Astrocyte (in vitro differentiated cells and primary cell): ENCODE measurements around the gene STK32B. TPM values are rescaled to one million over a fixed set of nuclear protein-coding genes. Genes with fewer than 3 reads are reported as not detected.

Experiments
- DNase-seq: peaks from one replicate; pipeline ENCODE4 v3.0.0-alpha.2; 2010; ENCODE audit warnings: low read depth
- FAIRE-seq: peaks from 2 replicates; lab custom pipeline; 2011; peaks lifted over from hg19 to GRCh38; lab: Jason Lieb, UNC
- H2AFZ ChIP-seq: 2 replicates; pipeline ENCODE4 v1.6.0; 2012; ENCODE audit warnings: low read depth, low read length, inconsistent platforms
- H3K27ac ChIP-seq: 2 replicates; pipeline ENCODE4 v1.5.1; 2011; ENCODE audit warnings: low read depth, low read length, inconsistent platforms
- H3K27me3 ChIP-seq: 2 replicates; pipeline ENCODE4 v1.6.0; 2011; ENCODE audit warnings: low read length, inconsistent platforms; ENCODE audit not compliant: insufficient read depth
- H3K36me3 ChIP-seq: 2 replicates; pipeline ENCODE4 v1.5.1; 2011; ENCODE audit warnings: low read length, inconsistent platforms; ENCODE audit not compliant: insufficient read depth
- H3K4me1 ChIP-seq: 2 replicates; pipeline ENCODE4 v1.5.1; 2011; ENCODE audit warnings: low read length, inconsistent platforms; ENCODE audit not compliant: insufficient read depth
- H3K4me2 ChIP-seq: 2 replicates; pipeline ENCODE4 v1.6.0; 2012; ENCODE audit warnings: low read length, inconsistent platforms
- H3K4me3 ChIP-seq: 2 replicates; pipeline ENCODE4 v1.5.1; 2011; ENCODE audit warnings: low read depth, mild to moderate bottlenecking, low read length, inconsistent platforms; ENCODE audit not compliant: insufficient read depth
- H3K79me2 ChIP-seq: 2 replicates; pipeline ENCODE4 v1.6.0; 2012; ENCODE audit warnings: mild to moderate bottlenecking, low read length, inconsistent platforms; ENCODE audit not compliant: insufficient read depth
- H3K9ac ChIP-seq: 2 replicates; pipeline ENCODE4 v1.6.0; 2012; ENCODE audit warnings: mild to moderate bottlenecking, low read length, inconsistent platforms
- H3K9me3 ChIP-seq: 2 replicates; pipeline ENCODE4 v1.5.1; 2012; ENCODE audit warnings: low read depth, mild to moderate bottlenecking, low read length, inconsistent platforms; ENCODE audit not compliant: insufficient read depth
- H4K20me1 ChIP-seq: 2 replicates; pipeline ENCODE4 v1.6.0; 2012; ENCODE audit warnings: low read length, inconsistent platforms; ENCODE audit not compliant: insufficient read depth
- H3K27ac Mint-ChIP-seq: one replicate; pipeline ENCODE4 v1.8.0; 2021; ENCODE audit warnings: mild to moderate bottlenecking, mixed read lengths; ENCODE audit not compliant: unreplicated experiment
- H3K27me3 Mint-ChIP-seq: one replicate; pipeline ENCODE4 v1.8.0; 2021; ENCODE audit warnings: low read depth, mixed read lengths; ENCODE audit not compliant: unreplicated experiment
- H3K36me3 Mint-ChIP-seq: one replicate; pipeline ENCODE4 v1.8.0; 2021; ENCODE audit warnings: low read depth, mixed read lengths; ENCODE audit not compliant: unreplicated experiment
- H3K4me1 Mint-ChIP-seq: one replicate; pipeline ENCODE4 v1.8.0; 2021; ENCODE audit warnings: low read depth, mixed read lengths; ENCODE audit not compliant: unreplicated experiment
- H3K4me3 Mint-ChIP-seq: one replicate; pipeline ENCODE4 v1.8.0; 2021; ENCODE audit warnings: mild to moderate bottlenecking, moderate library complexity, mixed read lengths; ENCODE audit not compliant: unreplicated experiment
- H3K9me3 Mint-ChIP-seq: one replicate; pipeline ENCODE4 v1.8.0; 2021; ENCODE audit warnings: mild to moderate bottlenecking, mixed read lengths; ENCODE audit not compliant: unreplicated experiment
- EZH2 ChIP-seq: IDR thresholded peaks from 2 replicates; pipeline ENCODE4 v1.6.1; 2012; ENCODE audit warnings: mild to moderate bottlenecking, low read length, inconsistent platforms; ENCODE audit not compliant: insufficient read depth
- total RNA-seq: library from RNA; stranded (reverse); gene quantifications from 2 replicates; pipeline ENCODE4 v1.2.1, GENCODE V29; 2021
- TF ChIP-seq, protein P1 (sequence below): IDR thresholded peaks from 2 replicates; pipeline ENCODE4 v1.5.1; 2011; ENCODE audit warnings: low read depth, mild to moderate bottlenecking, inconsistent platforms, low read length, moderate library complexity; ENCODE audit not compliant: insufficient read depth

The STK32B gene
- total RNA-seq, 1 donor from 2014 or later, result 2.9 TPM

DNA sequence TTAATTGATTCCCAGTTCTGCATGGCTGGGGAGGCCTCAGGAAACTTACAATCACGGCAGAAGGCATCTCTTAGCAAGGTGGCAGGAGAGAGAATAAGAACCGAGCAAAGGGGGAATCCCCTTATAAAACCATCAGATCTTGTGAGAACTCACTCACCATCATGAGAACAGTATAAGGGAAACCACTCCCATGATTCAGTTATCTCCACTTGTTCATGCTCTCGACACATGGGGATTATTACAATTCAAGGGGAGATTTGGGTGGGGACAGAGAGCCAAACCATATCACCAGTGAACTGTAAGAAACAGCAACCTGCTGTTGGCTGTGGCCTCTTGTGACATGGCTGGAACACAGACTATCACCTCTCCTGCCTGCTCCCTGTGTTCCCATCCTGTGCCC is 24.9 kb upstream of the STK32B start:
- Mint-ChIP-seq H3K9me3 (peaks cover 13% of the 10 kb centered on the region), H3K36me3 (peaks cover 3% of the 10 kb centered on the region), H3K27ac (no peak overlapping the region), H3K27me3 (peaks cover 53% of the 10 kb centered on the region), H3K4me1 (peaks cover 3% of the 10 kb centered on the region), H3K4me3 (no peak overlapping the region)
- DNase-seq (no peak), FAIRE-seq (no peak)
- H3K36me3 ChIP-seq, result no peaks in the 10 kb centered on the region
- H4K20me1 ChIP-seq, result no peaks in the 10 kb centered on the region
- no peaks in the 10 kb centered on the region for H3K4me1 ChIP-seq
- H2AFZ ChIP-seq, result no peak overlapping the region
- H3K9me3 ChIP-seq, result no peaks in the 10 kb centered on the region
- no peak for TF ChIP-seq EZH2
- TF ChIP-seq, protein P1, sequence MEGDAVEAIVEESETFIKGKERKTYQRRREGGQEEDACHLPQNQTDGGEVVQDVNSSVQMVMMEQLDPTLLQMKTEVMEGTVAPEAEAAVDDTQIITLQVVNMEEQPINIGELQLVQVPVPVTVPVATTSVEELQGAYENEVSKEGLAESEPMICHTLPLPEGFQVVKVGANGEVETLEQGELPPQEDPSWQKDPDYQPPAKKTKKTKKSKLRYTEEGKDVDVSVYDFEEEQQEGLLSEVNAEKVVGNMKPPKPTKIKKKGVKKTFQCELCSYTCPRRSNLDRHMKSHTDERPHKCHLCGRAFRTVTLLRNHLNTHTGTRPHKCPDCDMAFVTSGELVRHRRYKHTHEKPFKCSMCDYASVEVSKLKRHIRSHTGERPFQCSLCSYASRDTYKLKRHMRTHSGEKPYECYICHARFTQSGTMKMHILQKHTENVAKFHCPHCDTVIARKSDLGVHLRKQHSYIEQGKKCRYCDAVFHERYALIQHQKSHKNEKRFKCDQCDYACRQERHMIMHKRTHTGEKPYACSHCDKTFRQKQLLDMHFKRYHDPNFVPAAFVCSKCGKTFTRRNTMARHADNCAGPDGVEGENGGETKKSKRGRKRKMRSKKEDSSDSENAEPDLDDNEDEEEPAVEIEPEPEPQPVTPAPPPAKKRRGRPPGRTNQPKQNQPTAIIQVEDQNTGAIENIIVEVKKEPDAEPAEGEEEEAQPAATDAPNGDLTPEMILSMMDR, result no peak
- H3K4me3 ChIP-seq, result no peak overlapping the region
- no peak overlapping the region for H3K9ac ChIP-seq
- H3K4me2 ChIP-seq, result no peak overlapping the region
- H3K27ac ChIP-seq, result no peak overlapping the region
- no peaks in the 10 kb centered on the region for H3K79me2 ChIP-seq
- H3K27me3 ChIP-seq, result peaks cover 3% of the 10 kb centered on the region

DNA sequence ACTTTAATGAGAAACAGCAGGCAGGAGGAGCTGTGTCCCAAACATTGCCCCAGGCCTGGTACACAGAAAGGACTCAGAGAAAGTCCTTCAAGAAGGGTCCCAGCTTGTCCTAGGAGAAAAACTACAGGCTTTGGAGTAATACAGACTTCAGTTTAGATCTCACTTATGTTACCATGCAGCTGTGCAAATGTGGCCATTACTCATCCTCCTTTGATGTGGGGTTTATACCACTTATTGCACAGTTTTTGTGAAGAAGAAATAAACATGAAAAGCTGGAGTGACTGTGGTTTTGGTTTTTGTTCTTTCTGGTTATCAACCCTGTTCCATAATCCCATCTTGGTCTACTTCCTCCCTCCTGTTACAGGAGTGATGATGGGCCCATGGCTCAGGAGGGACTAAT is 23.9 kb upstream of the STK32B start:
- Histone ChIP-seq H3K4me2 (no peak overlapping the region), H3K4me1 (no peaks in the 10 kb centered on the region), H3K79me2 (no peaks in the 10 kb centered on the region), H3K9ac (no peak overlapping the region), H3K27me3 (peaks cover 3% of the 10 kb centered on the region), H4K20me1 (no peaks in the 10 kb centered on the region), H3K9me3 (no peaks in the 10 kb centered on the region), H3K27ac (no peak overlapping the region), H3K4me3 (no peak overlapping the region), H3K36me3 (no peaks in the 10 kb centered on the region), H2AFZ (no peak overlapping the region)
- FAIRE-seq (no peak), DNase-seq (peak; percentile 51)
- Mint-ChIP-seq H3K27me3 (peaks cover 46% of the 10 kb centered on the region), H3K9me3 (peaks cover 13% of the 10 kb centered on the region), H3K27ac (no peak overlapping the region), H3K4me3 (no peak overlapping the region), H3K4me1 (peaks cover 3% of the 10 kb centered on the region), H3K36me3 (peaks cover 2% of the 10 kb centered on the region)
- TF ChIP-seq EZH2, result no peak
- TF ChIP-seq, protein P1, result no peak

DNA sequence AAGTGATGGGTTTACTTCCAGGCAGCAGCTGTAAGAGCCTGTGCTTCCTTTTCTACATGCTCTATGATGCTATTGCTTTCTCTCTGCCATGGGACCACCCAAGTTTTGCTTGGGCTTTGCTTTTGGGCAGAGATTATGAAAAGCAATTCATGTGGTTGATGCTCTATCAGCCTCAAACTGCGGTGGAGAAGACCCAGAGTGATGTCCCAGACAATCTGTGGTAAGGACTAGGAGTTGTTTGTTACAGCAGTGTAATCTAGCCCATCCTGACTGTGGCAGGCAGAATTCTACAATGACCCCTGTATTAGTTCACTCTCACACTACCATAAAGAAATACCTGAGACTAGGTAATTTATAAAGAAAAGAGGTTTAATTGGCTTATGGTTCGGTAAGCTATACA is 22.8 kb upstream of the STK32B start:
- Histone ChIP-seq H3K9me3 (no peaks in the 10 kb centered on the region), H2AFZ (no peak overlapping the region), H3K4me1 (peaks cover 4% of the 10 kb centered on the region), H4K20me1 (no peaks in the 10 kb centered on the region), H3K4me2 (no peak overlapping the region), H3K79me2 (no peaks in the 10 kb centered on the region), H3K36me3 (no peaks in the 10 kb centered on the region), H3K4me3 (no peak overlapping the region), H3K27ac (no peak overlapping the region), H3K27me3 (peaks cover 3% of the 10 kb centered on the region), H3K9ac (no peak overlapping the region)
- H3K4me1 Mint-ChIP-seq, result peaks cover 5% of the 10 kb centered on the region
- H3K27me3 Mint-ChIP-seq, result peaks cover 41% of the 10 kb centered on the region
- H3K27ac Mint-ChIP-seq, result no peak overlapping the region
- TF ChIP-seq, protein P1, result no peak
- no peak for TF ChIP-seq EZH2
- no peak for FAIRE-seq
- peaks cover 6% of the 10 kb centered on the region for H3K9me3 Mint-ChIP-seq
- no peak overlapping the region for H3K4me3 Mint-ChIP-seq
- no peaks in the 10 kb centered on the region for H3K36me3 Mint-ChIP-seq
- DNase-seq, result no peak
